Epithelial cell of proximal tubule (primary cell): Measurements from ENCODE around the gene CCDC188. TPM values are rescaled to one million over a fixed set of nuclear protein-coding genes. Genes with fewer than 3 reads are reported as not detected.

Experiments used
- DNase-seq: peaks from one replicate; pipeline ENCODE4 v3.0.0-alpha.2; 2011; ENCODE audit warnings: low read depth
- H3K4me3 ChIP-seq: 2 replicates; pipeline ENCODE4 v1.5.1; 2011; ENCODE audit warnings: low read depth, mild to moderate bottlenecking, low read length
- total RNA-seq: library from RNA; depleted of rRNA; stranded (reverse); fragments of >200 nt; gene quantifications from 2 replicates; pipeline ENCODE4 v1.2.3, GENCODE V29; 2015
- TF ChIP-seq, protein P1 (sequence below): conservative IDR thresholded peaks from 2 replicates; pipeline ENCODE4 v1.5.1; 2012; ENCODE audit warnings: low read depth, mild to moderate bottlenecking, low read length

CCDC188 gene
- total RNA-seq, 1 donor from 2014 or later = not detected

- H3K4me3 ChIP-seq = no peak overlapping the region
- no peak for DNase-seq
- TF ChIP-seq, protein P1, sequence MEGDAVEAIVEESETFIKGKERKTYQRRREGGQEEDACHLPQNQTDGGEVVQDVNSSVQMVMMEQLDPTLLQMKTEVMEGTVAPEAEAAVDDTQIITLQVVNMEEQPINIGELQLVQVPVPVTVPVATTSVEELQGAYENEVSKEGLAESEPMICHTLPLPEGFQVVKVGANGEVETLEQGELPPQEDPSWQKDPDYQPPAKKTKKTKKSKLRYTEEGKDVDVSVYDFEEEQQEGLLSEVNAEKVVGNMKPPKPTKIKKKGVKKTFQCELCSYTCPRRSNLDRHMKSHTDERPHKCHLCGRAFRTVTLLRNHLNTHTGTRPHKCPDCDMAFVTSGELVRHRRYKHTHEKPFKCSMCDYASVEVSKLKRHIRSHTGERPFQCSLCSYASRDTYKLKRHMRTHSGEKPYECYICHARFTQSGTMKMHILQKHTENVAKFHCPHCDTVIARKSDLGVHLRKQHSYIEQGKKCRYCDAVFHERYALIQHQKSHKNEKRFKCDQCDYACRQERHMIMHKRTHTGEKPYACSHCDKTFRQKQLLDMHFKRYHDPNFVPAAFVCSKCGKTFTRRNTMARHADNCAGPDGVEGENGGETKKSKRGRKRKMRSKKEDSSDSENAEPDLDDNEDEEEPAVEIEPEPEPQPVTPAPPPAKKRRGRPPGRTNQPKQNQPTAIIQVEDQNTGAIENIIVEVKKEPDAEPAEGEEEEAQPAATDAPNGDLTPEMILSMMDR = no peak
Measured at GRCh38 chr22:20194681-20195593, 44.1 kb upstream of the CCDC188 start.

GRCh38 chr22:20193761-20194494 is 43.1 kb upstream of the CCDC188 start:
- DNase-seq = no peak
- H3K4me3 ChIP-seq = no peak overlapping the region
- TF ChIP-seq, protein P1 = no peak

GRCh38 chr22:20192972-20193760 is 42.3 kb upstream of the CCDC188 start:
- H3K4me3 ChIP-seq = no peak overlapping the region
- DNase-seq = no peak
- TF ChIP-seq, protein P1 = no peak

DNA sequence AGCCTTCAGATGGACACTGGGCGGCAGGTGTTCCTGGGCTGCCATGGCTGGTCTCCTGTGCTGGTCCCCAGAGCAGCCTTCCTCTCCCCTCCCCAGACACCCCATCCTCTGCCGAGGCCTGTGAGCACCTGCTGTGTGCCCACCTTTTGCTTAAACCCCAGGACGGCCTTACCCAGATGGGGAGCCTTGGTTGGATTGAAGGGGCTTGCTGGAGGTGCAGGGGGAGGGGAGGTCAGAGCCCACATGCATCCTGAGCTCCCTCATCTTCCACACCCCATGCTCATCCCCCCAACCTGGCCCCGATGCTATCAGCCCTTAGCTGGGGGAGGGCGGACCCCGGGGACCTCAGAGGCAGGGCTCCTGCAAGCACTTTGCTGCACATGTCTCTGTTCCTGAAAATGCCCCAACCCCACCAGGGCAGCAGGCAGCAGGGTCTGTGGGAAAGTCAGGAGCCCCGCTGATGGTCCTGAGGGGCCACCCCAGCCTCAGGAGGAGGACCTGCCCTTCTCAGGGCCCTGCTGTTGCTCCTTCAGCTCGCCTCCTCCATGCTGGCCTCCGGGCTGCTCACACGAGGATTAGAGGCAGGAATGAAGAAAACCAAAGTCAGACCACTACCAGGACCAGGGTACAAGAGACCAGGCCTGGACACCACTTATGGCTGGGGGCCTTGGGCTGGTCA is 41.6 kb upstream of the CCDC188 start:
- TF ChIP-seq, protein P1 = no peak
- no peak overlapping the region for H3K4me3 ChIP-seq
- no peak for DNase-seq

GRCh38 chr22:20191803-20192202 is 40.9 kb upstream of the CCDC188 start:
- no peak overlapping the region for H3K4me3 ChIP-seq
- TF ChIP-seq, protein P1 = no peak
- no peak for DNase-seq

GRCh38 chr22:20191000-20191515 is 40.2 kb upstream of the CCDC188 start:
- H3K4me3 ChIP-seq = no peak overlapping the region
- TF ChIP-seq, protein P1 = no peak
- no peak for DNase-seq
